PFSK-1 (cell line): ENCODE measurements around the gene NOL4L.

Experiments
- POLR2AphosphoS5 ChIP-seq: IDR thresholded peaks from 2 replicates; pipeline ENCODE4 v1.6.1; 2012; ENCODE audit warnings: low read depth, mild to moderate bottlenecking, control low read depth, low read length, moderate library complexity
- TAF1 ChIP-seq: IDR thresholded peaks from 2 replicates; pipeline ENCODE4 v1.6.1; 2012; ENCODE audit warnings: low read length, control low read depth, borderline replicate concordance; ENCODE audit not compliant: insufficient read depth

- TF ChIP-seq POLR2AphosphoS5 (no peak), TAF1 (no peak)
Observed at GRCh38 chr20:32479012-32479411, 106.1 kb downstream of the NOL4L start.
